Skeletal muscle tissue (tissue), 4 donors: ENCODE data around the gene ARHGAP8. TPM values are rescaled to one million over a fixed set of nuclear protein-coding genes. Genes with fewer than 3 reads are reported as not detected.
"Not testable (repeated sequence)": the region's sequence is repeated elsewhere in the genome, so short reads cannot be mapped to it uniquely, and the experiment has no call there.

Experiments
- H3K27ac ChIP-seq: one replicate; pipeline ENCODE4 v1.7.0; 2013; ENCODE audit warnings: mild to moderate bottlenecking, low read depth, low read length, inconsistent platforms
- H3K27me3 ChIP-seq, 3 donors: one replicate each; pipeline ENCODE4 v1.7.0; 2013; ENCODE audit warnings: low read length in 3 of 3; ENCODE audit not compliant: control insufficient read depth in 3 of 3, insufficient read depth in 3 of 3
- H3K36me3 ChIP-seq, 3 donors: one replicate each; pipeline ENCODE4 v1.7.0; 2013; ENCODE audit warnings: low read length in 3 of 3; ENCODE audit not compliant: control insufficient read depth in 3 of 3, insufficient read depth in 3 of 3
- H3K4me1 ChIP-seq, 3 donors: one replicate each; pipeline ENCODE4 v1.7.0; 2013; ENCODE audit warnings: low read length in 3 of 3, mild to moderate bottlenecking in 3 of 3; ENCODE audit not compliant: control insufficient read depth in 3 of 3, insufficient read depth in 3 of 3
- H3K4me3 ChIP-seq, 3 donors: one replicate each; pipeline ENCODE4 v1.7.0; 2013; ENCODE audit warnings: low read length in 3 of 3
- H3K9ac ChIP-seq, 3 donors: one replicate each; pipeline ENCODE4 v1.7.0; 2013; ENCODE audit warnings: low read length in 3 of 3, mild to moderate bottlenecking in 3 of 3, moderate library complexity in 2 of 3, low read depth in 1 of 3
- H3K9me3 ChIP-seq, 3 donors: one replicate each; pipeline ENCODE4 v1.7.0; 2013; ENCODE audit warnings: low read length in 3 of 3; ENCODE audit not compliant: control insufficient read depth in 3 of 3
- total RNA-seq: library from RNA; depleted of rRNA; stranded (reverse); fragments of >200 nt; gene quantifications from one replicate; pipeline ENCODE4 v1.2.3, GENCODE V29; 2014
- donor health status: Osteomylitis.

The ARHGAP8 gene
- total RNA-seq, 1 donor from 2014 or later: 0.52 TPM

DNA sequence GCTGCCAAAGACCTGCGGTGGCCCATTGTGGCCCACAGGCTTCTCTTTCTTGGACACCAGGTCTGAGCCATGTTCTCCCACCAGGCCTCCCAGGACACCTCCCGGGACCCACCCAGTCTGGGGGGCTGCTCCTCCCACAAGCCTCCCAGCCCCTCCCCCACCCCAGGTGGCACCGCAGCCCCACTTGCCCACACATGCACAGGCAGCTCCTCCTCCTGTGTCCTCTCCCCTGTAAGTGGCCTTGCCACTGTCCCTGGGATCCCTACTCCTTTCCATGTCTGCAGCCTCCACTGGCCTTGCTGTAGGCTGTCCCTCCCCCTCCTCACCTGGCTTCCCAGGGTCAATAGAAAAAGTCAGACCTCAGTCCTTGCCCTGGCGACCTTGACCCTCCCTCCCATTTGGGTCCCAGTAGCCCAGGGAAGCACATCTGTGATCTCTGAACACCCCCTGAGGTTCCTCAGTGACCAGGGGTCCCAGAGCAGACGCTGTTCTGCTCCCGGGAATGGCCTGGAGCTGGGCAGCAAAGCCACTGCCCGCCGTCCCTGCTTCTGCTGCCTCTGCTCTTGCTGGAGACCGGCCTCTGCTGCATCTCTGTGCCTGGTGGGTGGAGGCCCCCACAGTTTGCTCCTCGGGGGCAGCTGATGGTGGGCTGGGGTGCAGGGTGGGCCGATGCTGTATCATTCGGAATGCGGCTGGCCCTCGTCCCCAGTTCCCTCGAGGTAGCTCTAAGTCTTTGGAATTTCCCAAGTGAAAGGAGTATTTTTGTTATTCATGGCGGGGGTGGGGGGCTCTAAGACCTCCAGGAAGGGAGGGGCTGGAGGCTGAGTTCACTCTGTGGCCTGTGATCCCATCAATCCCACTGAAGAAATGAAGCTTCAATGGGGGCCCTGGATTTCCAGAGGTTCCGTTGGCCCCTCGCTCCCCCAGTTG, 43.6 kb downstream of the ARHGAP8 start:
- Histone ChIP-seq H3K9me3 (no peaks in the 10 kb centered on the region), H3K36me3 (no peaks in the 10 kb centered on the region), H3K4me3 (no peak overlapping the region), H3K27me3 (peaks cover 0 to 28% (median 26%) of the 10 kb centered on the region in 3 donors), H3K9ac (no peak overlapping the region), H3K4me1 (no peaks in the 10 kb centered on the region), H3K27ac (no peak overlapping the region)

DNA sequence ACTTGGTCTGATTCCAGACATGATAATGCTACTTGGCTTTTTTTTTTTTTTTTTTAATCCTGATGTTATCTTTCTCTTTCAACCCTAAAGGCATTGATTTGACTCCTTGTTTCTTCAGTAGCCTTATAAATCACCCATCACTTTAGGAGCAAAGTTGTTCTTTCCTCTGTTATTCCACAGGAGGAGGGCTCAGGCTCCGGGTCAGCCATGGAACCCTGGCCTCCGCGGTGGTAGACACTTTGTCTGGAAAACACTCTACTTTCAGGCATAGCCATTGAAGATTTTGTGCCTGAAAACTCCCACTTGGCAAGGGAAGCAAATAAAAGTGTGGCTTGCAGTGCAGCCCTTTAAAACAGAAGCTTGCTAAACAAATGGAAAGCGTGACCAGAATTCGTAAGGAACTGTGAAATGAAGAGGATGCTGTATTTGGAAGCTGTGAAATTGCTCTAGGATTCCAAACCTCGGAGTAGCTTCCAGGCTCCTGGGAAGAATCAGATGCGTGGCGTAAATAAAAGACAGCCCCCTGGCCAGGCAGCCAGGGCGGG, 44.9 kb downstream of the ARHGAP8 start:
- no peak overlapping the region for H3K27ac ChIP-seq
- H3K4me1 ChIP-seq: no peaks in the 10 kb centered on the region
- H3K9ac ChIP-seq: no peak overlapping the region
- H3K36me3 ChIP-seq: no peaks in the 10 kb centered on the region
- H3K4me3 ChIP-seq: no peak overlapping the region
- H3K9me3 ChIP-seq: no peaks in the 10 kb centered on the region
- peaks cover 6 to 35% (median 32%) of the 10 kb centered on the region in 3 donors for H3K27me3 ChIP-seq

DNA sequence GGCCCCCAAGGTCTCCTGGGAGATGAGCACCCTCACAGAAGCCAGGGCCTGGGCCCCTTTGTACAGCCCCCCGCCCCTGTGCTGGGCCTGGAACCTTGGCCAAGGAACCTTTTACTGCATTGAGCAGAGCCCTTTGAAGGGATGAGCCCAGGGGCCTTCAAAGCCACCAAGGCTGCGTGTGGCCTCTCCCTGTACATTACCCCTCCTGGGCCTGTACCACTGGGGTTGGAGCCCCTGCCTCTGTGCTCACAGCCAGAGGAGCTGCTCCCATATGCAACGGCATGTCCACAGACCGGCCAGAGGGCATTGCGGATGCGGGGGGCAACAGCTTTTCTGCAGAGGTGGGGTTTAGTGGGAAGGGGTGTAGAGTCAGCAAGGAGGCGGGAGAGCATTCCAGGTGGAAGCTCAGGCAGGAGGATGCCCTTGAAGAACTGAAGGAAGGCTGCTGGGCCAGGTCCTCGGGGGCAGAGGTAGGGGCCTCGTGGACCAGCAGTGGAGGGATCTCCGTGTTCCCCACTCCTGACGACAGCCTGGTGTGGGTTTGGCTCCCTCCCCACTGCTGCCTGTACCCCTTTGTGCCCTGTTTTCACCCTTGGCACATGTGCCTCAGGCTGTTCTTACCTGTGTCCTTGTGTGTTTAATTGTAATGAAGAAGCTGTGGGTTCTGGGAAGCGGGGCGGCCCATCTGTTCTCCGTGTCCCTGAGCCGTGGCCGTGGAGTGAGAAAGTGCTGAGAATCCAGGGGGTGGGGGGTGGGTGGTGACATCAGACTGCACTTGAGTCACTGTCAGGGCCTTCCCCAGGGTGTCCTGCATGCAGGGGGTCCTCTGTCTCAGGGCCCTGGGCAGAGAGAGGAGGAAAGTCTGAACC, 46.9 kb downstream of the ARHGAP8 start:
- peaks cover 15 to 38% (median 27%) of the 10 kb centered on the region in 3 donors for H3K27me3 ChIP-seq
- H3K9ac ChIP-seq: no peak overlapping the region
- no peaks in the 10 kb centered on the region for H3K36me3 ChIP-seq
- no peaks in the 10 kb centered on the region for H3K4me1 ChIP-seq
- H3K27ac ChIP-seq: no peak overlapping the region
- no peak overlapping the region for H3K4me3 ChIP-seq
- H3K9me3 ChIP-seq: no peaks in the 10 kb centered on the region

DNA sequence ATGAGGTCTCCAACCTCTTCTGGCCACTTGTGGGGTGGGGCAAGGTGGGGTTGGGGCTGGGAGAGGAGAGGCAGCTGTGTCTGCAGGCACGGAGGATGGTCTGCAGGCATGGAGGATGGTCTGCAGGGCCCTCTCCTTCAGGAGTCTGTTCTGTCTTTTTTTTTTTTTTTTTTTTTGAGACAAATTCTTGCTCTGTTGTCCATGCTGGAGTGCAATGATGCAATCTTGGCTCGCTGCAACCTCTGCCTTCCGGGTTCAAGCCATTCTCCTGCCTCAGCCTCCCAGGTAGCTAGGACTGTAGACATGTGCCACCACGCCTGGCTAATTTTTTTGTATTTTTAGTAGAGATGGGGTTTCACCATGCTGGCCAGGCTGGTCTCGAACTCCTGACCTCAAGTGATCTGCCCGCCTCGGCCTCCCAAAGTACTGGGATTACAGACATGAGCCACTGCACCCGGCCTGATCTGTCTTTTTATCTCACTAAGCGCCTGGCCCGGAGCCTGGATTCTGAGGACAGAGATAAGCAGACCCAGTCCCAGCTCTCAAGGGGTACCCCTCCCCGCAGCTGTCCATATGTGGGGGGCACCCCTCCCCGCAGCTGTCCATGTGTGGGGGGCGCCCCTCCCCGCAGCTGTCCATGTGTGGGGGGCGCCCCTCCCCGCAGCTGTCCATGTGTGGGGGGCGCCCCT, 47.7 kb downstream of the ARHGAP8 start:
- not testable (repeated sequence) for H3K27ac ChIP-seq, H3K9me3 ChIP-seq, H3K4me1 ChIP-seq, H3K9ac ChIP-seq, H3K4me3 ChIP-seq, H3K36me3 ChIP-seq
- H3K27me3 ChIP-seq: peaks cover 15 to 42% (median 31%) of the 10 kb centered on the region in 3 donors

DNA sequence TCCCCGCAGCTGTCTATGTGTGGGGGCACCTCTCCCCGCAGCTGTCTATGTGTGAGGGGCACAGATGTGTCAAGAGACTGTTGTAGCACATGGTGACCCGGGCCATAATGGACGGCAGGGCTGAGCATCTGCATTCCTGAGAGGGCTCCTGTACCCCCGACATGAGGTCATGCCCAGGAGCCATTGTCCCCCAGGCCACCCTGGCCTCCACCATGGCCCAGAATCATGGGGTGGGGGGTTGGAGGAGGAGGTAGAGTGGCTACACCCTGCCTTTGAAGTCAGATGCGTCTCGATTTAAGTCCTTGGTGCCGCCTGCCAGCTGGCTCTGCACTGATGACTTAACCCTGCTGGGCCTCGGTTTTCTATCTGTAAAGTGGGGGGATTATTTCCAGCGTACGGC, 49.1 kb downstream of the ARHGAP8 start:
- Histone ChIP-seq H3K36me3 (no peaks in the 10 kb centered on the region), H3K4me1 (no peaks in the 10 kb centered on the region), H3K9me3 (no peaks in the 10 kb centered on the region), H3K27ac (no peak overlapping the region), H3K9ac (no peak overlapping the region), H3K4me3 (no peak overlapping the region), H3K27me3 (peaks cover 15 to 42% (median 29%) of the 10 kb centered on the region in 3 donors)

DNA sequence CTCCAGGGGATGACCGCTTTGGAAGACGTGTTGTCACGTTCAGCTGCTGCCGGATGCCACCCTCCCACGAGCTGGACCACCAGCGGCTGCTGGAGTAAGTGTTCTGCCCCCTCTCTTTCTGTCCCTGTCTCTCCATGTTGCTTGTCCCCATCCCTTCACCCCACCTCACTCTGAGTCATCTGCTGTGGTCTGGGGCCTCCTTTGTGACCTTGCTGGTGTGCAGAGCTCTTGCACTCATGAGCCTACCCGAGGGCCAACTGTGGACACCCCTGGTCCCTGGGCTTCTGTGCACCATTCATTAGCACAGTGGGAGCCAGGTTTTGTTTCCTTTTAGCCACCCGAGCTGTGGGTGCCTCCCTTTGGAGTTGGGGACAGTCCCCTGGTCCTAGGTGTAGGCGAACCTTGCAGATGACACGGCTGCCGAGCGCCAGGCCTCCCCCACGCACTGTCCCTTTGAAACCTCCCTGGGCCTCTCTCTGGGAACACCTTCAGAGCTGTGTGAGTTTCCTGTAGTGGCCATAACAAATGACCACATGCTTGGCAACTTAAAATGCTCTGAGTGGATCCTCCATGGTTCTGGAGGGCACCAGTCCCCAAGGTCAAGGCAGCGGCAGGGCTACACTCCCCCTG, 49.8 kb downstream of the ARHGAP8 start:
- no peak overlapping the region for H3K4me3 ChIP-seq
- peaks cover 15 to 35% (median 31%) of the 10 kb centered on the region in 3 donors for H3K27me3 ChIP-seq
- H3K9me3 ChIP-seq: no peaks in the 10 kb centered on the region
- no peaks in the 10 kb centered on the region for H3K4me1 ChIP-seq
- H3K9ac ChIP-seq: no peak overlapping the region
- H3K36me3 ChIP-seq: no peaks in the 10 kb centered on the region
- no peak overlapping the region for H3K27ac ChIP-seq

DNA sequence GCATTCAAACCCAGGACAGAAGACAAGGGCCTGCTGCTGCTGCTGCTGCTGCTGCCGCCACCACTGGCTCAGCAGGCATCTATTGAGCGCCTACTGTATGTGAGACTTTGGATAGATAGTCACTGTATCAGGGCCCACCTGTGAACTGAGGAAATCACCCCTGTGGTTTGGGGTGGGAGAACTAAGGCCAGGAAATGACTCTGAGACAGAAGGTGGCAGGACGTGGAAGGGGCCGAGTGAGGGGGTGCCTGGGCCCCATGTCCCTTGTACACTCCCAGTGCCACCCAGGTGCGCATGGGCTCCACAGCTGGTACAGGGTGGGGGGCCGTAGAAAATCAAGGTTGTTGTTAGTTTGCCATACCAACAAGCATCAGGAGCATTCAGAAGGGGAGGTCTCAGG, 50.6 kb downstream of the ARHGAP8 start:
- H3K27ac ChIP-seq: no peak overlapping the region
- no peaks in the 10 kb centered on the region for H3K9me3 ChIP-seq
- H3K36me3 ChIP-seq: no peaks in the 10 kb centered on the region
- H3K9ac ChIP-seq: no peak overlapping the region
- peaks cover 15 to 35% (median 31%) of the 10 kb centered on the region in 3 donors for H3K27me3 ChIP-seq
- H3K4me1 ChIP-seq: no peaks in the 10 kb centered on the region
- no peak overlapping the region for H3K4me3 ChIP-seq

DNA sequence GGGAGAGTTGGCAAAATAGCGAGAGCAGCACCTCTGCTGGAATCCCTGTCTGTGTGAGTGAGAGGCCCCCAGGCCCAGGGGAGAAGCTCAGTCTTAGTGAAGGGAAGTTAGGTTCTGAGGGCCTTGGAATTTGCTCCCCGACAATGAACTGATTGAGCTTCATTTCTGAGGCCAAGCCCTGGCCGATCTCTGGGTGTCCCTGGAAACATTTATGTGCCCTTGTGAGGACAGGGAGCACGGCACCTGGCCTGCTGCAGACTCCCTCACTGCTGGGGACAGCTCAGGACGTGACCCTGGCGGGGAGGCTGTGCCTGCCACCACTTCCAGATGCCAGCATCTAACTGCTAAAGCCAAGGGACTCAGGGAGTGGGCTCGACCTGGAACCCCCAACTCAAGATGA, 52.0 kb downstream of the ARHGAP8 start:
- Histone ChIP-seq H3K27me3 (peaks cover 15 to 27% (median 24%) of the 10 kb centered on the region in 3 donors), H3K9ac (no peak overlapping the region), H3K4me1 (no peaks in the 10 kb centered on the region), H3K36me3 (no peaks in the 10 kb centered on the region), H3K4me3 (no peak overlapping the region), H3K27ac (no peak overlapping the region), H3K9me3 (no peaks in the 10 kb centered on the region)

DNA sequence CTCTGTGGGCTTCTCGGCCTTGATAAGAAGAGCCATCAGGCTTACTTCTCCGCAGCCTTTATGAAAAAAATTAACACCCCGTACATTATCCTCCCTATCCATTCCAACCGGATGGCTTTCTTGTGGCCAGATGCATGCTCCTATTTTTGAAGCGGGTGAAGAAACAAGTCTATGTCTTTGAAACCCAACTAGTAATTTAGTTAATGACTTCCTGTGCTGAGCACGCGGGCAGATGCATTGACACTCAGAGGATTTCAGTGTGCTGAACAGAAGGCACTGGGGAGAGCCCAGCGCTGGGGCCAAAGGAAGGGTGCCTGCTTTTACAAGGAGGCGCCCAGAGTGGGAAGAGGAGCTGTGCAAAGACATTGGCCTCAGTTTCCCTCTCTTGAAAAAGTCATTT, 53.3 kb downstream of the ARHGAP8 start:
- no peaks in the 10 kb centered on the region for H3K9me3 ChIP-seq
- H3K4me1 ChIP-seq: no peaks in the 10 kb centered on the region
- peaks cover 15 to 27% (median 25%) of the 10 kb centered on the region in 3 donors for H3K27me3 ChIP-seq
- H3K9ac ChIP-seq: no peak overlapping the region
- no peaks in the 10 kb centered on the region for H3K36me3 ChIP-seq
- no peak overlapping the region for H3K4me3 ChIP-seq
- no peak overlapping the region for H3K27ac ChIP-seq
